ENCODE measurements around the gene TGFBR3. TPM values are rescaled to one million over a fixed set of nuclear protein-coding genes. Genes with fewer than 3 reads are reported as not detected.

Gene TGFBR3
- polyA plus RNA-seq (2012; ENCODE audit: insufficient read length, low read depth), result 61.8 TPM

DNA sequence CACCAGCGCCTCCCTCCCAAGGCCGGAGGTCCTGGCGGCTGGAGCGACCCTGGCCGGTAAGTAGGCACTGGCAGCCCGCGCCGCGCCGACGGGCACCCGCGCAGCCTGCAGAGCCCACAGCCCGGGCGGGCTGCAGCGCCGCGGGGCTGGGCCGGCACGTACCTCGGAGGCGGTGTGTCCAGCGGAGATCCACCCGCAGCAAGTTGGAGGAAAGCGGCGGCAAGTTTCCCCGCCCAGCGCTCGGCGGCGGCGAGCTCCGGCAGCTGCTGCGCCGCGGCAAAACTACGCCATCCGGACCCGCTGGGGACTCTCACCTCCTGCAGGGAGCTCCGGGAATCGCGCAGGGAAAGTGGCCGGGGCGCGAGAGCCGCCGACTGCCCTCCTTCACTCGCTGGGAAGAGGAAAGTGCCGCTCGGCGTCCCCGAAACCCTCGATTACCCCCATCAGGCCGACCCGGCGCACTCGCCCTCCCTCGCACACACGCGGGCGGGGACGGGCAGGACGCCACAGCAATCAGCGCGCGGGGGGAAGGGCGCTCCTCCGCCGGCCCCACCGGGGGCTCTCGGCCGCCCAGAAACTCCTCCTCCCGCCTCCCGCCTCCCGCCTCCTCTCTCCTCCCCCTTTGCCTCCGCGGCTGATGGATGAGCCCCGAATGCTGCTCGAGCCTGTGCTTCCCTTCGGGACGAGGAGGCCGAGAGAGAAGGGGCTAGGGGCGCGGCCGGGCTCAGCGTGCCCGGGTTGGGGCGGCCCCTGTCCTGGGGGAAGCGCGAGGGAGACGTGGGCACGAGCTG is at the start of gene TGFBR3:
Gene TGFBR3, minus strand, starts transcription at position 436 of the 791 bp plus-strand sequence. CDS start 24,620 bp downstream, outside the sequence.
- TF ChIP-seq TAF1 (IDR thresholded peaks at IDR 0.05; ENCODE audit: borderline replicate concordance, insufficient read depth, low read length), result peak; percentile 84; the same call in 1 of the 2 replicates
- TF ChIP-seq, protein P1, sequence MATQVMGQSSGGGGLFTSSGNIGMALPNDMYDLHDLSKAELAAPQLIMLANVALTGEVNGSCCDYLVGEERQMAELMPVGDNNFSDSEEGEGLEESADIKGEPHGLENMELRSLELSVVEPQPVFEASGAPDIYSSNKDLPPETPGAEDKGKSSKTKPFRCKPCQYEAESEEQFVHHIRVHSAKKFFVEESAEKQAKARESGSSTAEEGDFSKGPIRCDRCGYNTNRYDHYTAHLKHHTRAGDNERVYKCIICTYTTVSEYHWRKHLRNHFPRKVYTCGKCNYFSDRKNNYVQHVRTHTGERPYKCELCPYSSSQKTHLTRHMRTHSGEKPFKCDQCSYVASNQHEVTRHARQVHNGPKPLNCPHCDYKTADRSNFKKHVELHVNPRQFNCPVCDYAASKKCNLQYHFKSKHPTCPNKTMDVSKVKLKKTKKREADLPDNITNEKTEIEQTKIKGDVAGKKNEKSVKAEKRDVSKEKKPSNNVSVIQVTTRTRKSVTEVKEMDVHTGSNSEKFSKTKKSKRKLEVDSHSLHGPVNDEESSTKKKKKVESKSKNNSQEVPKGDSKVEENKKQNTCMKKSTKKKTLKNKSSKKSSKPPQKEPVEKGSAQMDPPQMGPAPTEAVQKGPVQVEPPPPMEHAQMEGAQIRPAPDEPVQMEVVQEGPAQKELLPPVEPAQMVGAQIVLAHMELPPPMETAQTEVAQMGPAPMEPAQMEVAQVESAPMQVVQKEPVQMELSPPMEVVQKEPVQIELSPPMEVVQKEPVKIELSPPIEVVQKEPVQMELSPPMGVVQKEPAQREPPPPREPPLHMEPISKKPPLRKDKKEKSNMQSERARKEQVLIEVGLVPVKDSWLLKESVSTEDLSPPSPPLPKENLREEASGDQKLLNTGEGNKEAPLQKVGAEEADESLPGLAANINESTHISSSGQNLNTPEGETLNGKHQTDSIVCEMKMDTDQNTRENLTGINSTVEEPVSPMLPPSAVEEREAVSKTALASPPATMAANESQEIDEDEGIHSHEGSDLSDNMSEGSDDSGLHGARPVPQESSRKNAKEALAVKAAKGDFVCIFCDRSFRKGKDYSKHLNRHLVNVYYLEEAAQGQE (IDR thresholded peaks at IDR 0.05; ENCODE audit: insufficient read depth in 1 of 2, low read depth in 2 of 2, low read length in 2 of 2), result peak in 1 of 2 experiments; percentile 48; a peak in 1 of 4 replicates
- TF ChIP-seq POLR2AphosphoS5 (IDR thresholded peaks at IDR 0.05; ENCODE audit: low read depth, low read length), result peak; percentile 84
- TF ChIP-seq FOXP2 (optimal IDR thresholded peaks at IDR 0.05; ENCODE audit: borderline replicate concordance, extremely low read depth, extremely low read length, insufficient read depth), result peak; percentile 97
- TF ChIP-seq SIN3A (IDR thresholded peaks at IDR 0.05; ENCODE audit: borderline replicate concordance, insufficient read depth, low read length), result peak; percentile 81; the same call in 1 of the 2 replicates

DNA sequence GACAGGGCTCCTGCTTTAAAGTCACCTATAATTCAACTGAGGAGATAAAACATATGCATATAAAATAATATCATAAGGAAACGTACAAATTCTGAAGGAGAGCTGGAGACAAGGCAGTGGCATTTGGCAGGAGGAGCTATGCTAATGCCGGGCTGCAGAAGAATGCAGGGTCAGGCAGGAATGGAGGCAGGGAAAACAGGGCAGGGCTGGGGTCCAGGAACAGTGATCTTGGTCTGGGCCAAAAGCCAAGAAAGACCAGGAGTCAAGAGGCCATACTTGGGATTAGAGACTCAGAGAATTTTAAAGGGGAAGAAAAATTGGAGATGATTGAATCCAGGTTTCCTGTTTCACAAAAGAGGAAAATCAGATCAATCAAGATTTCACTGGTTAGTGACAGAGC is 43.3 kb upstream of the TGFBR3 start:
- TF ChIP-seq TAF1 (IDR thresholded peaks at IDR 0.05; ENCODE audit: borderline replicate concordance, insufficient read depth, low read length) (no peak), SIN3A (IDR thresholded peaks at IDR 0.05; ENCODE audit: borderline replicate concordance, insufficient read depth, low read length) (no peak), FOXP2 (optimal IDR thresholded peaks at IDR 0.05; ENCODE audit: borderline replicate concordance, extremely low read depth, extremely low read length, insufficient read depth) (no peak), POLR2AphosphoS5 (IDR thresholded peaks at IDR 0.05; ENCODE audit: low read depth, low read length) (no peak)
- TF ChIP-seq, protein P1 (IDR thresholded peaks at IDR 0.05; ENCODE audit: insufficient read depth in 1 of 2, low read depth in 2 of 2, low read length in 2 of 2), result no peak

DNA sequence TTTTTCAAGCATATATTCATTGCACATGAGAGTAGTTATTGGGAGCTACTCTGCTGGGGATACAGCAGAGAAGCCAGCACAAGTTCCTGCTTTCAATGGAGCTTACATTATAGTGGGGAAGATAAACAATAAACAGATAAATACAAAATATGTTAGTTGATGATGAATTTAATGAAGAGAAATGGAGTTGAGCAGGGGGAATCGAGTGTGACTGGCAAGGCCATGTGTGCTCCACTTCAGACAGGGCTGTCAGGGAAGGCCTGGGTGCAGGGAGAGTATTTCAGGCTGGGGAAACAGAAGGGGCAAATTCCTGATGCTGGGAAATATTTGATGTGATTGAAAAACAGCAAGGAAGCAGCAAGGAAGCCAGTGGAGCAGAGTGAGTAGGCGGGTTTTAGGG is 42.1 kb upstream of the TGFBR3 start:
- no peak for TF ChIP-seq FOXP2 (optimal IDR thresholded peaks at IDR 0.05; ENCODE audit: borderline replicate concordance, extremely low read depth, extremely low read length, insufficient read depth)
- no peak for TF ChIP-seq SIN3A (IDR thresholded peaks at IDR 0.05; ENCODE audit: borderline replicate concordance, insufficient read depth, low read length)
- TF ChIP-seq, protein P1 (IDR thresholded peaks at IDR 0.05; ENCODE audit: insufficient read depth in 1 of 2, low read depth in 2 of 2, low read length in 2 of 2), result no peak
- TF ChIP-seq POLR2AphosphoS5 (IDR thresholded peaks at IDR 0.05; ENCODE audit: low read depth, low read length), result no peak
- no peak for TF ChIP-seq TAF1 (IDR thresholded peaks at IDR 0.05; ENCODE audit: borderline replicate concordance, insufficient read depth, low read length)

DNA sequence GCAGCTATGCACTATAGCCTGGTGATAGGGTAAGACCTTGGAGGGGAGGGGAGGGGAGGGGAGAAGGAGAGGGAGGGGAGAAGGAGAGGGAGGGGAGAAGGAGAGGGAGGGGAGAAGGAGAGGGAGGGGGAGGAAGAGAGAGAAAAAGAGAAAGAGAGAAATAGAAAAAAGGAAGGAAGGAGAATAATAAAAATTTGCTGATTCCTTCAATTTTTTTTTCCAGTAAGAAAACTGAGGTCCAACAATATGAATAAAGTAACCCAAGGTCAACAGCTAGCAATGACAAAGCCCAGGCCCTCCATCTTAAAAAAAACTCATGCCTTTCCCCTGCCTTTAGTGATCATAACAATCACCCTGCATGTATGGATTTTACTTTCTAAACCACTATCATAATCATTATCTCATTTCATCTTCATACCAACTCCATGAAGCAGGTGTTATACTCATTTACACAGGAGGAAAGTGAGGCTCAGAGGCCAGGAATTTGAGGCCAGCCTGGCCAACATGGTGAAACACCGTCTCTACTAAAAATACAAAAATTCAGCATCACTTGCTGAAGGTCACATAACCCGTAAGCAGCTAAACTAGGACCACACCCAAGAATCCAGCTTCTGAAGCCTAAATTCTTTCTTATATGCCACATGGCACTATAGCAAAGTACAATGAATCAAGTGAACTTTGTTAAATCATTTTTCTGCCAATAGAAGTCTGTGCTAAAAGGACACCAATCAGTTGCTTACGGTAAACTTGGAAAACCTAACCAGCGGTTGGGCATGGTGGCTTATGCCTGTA is 39.9 kb upstream of the TGFBR3 start:
- TF ChIP-seq FOXP2 (optimal IDR thresholded peaks at IDR 0.05; ENCODE audit: borderline replicate concordance, extremely low read depth, extremely low read length, insufficient read depth) (no peak), TAF1 (IDR thresholded peaks at IDR 0.05; ENCODE audit: borderline replicate concordance, insufficient read depth, low read length) (no peak), SIN3A (IDR thresholded peaks at IDR 0.05; ENCODE audit: borderline replicate concordance, insufficient read depth, low read length) (no peak), POLR2AphosphoS5 (IDR thresholded peaks at IDR 0.05; ENCODE audit: low read depth, low read length) (no peak)
- TF ChIP-seq, protein P1 (IDR thresholded peaks at IDR 0.05; ENCODE audit: insufficient read depth in 1 of 2, low read depth in 2 of 2, low read length in 2 of 2), result no peak
